ENCODE data around the gene PVRIG.
"Not testable (repeated sequence)": the region's sequence is repeated elsewhere in the genome, so short reads cannot be mapped to it uniquely, and the experiment has no call there.

The PVRIG gene

GRCh38 chr7:100248483-100248882 lies 28.7 kb downstream of the PVRIG start:
- no peak overlapping the region for H2BK15ac ChIP-seq (ENCODE audit: low read depth, poor library complexity, severe bottlenecking)
- H3K4me3 ChIP-seq (ENCODE audit: insufficient read depth in 1 of 2, low read depth in 1 of 2, low read length in 2 of 2): no peak overlapping the region
- no peak overlapping the region for H3K23ac ChIP-seq (ENCODE audit: low read length in 2 of 2)
- no peak overlapping the region for H2BK12ac ChIP-seq (ENCODE audit: low read length in 2 of 2)
- H3K18ac ChIP-seq (ENCODE audit: low read depth in 1 of 2, low read length in 2 of 2): no peak overlapping the region
- no peak overlapping the region for H4K8ac ChIP-seq (ENCODE audit: low read length)
- no peak overlapping the region for H3K14ac ChIP-seq (ENCODE audit: low read length in 2 of 2)
- H3K4me2 ChIP-seq (ENCODE audit: low read length, poor library complexity, severe bottlenecking): no peak overlapping the region
- H2AFZ ChIP-seq (ENCODE audit: low read depth, low read length): no peak overlapping the region
- no peak overlapping the region for H3K27ac ChIP-seq (ENCODE audit: low read length, poor library complexity, severe bottlenecking)
- H3K36me3 ChIP-seq (ENCODE audit: control insufficient read depth in 1 of 2, insufficient read depth in 2 of 2, low read depth in 1 of 2, low read length in 2 of 2): no peaks in the 10 kb centered on the region
- peaks cover 18% of the 10 kb centered on the region for H3K4me1 ChIP-seq (ENCODE audit: control insufficient read depth, insufficient read depth, low read depth, low read length)
- H2BK120ac ChIP-seq (ENCODE audit: low read depth, low read length): no peak overlapping the region
- H3K79me1 ChIP-seq (replicated peaks; ENCODE audit: low read length, poor library complexity, severe bottlenecking): peaks cover 20% of the 10 kb centered on the region
- H3K4ac ChIP-seq (ENCODE audit: low read depth in 1 of 2, low read length in 2 of 2): no peak overlapping the region
- H3K9me3 ChIP-seq (ENCODE audit: control insufficient read depth, low read length): no peaks in the 10 kb centered on the region
- H2AK5ac ChIP-seq (ENCODE audit: low read length, severe bottlenecking): no peak overlapping the region
- 93% methylated on average over 10 of the region's 10 CpGs for WGBS
- no peak overlapping the region for H4K91ac ChIP-seq (ENCODE audit: low read length)
- no peak for DNase-seq
- no peak overlapping the region for H3K9ac ChIP-seq (ENCODE audit: low read length)
- H2BK5ac ChIP-seq (ENCODE audit: low read depth, low read length, poor library complexity, severe bottlenecking): no peak overlapping the region
- H3K27me3 ChIP-seq (ENCODE audit: control insufficient read depth in 1 of 2, insufficient read depth in 1 of 2, low read length in 2 of 2): peaks cover 0 to 5% of the 10 kb centered on the region in 2 experiments

DNA sequence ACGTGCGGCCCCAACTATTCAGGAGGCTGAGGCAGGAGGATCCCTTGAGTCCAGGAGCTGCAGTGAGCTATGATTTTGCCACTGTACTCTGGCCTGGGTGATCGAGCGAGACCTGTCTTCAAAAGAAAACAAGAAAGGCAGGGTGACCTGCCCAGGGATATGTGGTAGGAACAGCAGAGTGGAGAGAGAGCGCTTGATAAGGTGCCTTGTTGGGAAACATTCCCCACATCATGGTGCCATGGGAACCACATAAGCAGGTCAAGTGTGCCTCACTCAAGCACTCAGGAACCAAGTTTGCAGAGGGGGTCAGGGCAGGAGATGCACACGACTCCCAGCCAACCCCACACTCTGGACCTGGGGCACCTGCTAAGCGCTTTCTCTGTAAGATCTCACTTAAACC lies 37.3 kb downstream of the PVRIG start:
- Histone ChIP-seq H3K4me1 (ENCODE audit: control insufficient read depth, insufficient read depth, low read depth, low read length) (no peaks in the 10 kb centered on the region), H3K14ac (ENCODE audit: low read length in 2 of 2) (no peak overlapping the region), H3K4me2 (ENCODE audit: low read length, poor library complexity, severe bottlenecking) (no peak overlapping the region), H2AK5ac (ENCODE audit: low read length, severe bottlenecking) (no peak overlapping the region), H4K91ac (ENCODE audit: low read length) (no peak overlapping the region), H2BK12ac (ENCODE audit: low read length in 2 of 2) (no peak overlapping the region), H3K4me3 (ENCODE audit: insufficient read depth in 1 of 2, low read depth in 1 of 2, low read length in 2 of 2) (no peak overlapping the region), H3K4ac (ENCODE audit: low read depth in 1 of 2, low read length in 2 of 2) (no peak overlapping the region), H2BK5ac (ENCODE audit: low read depth, low read length, poor library complexity, severe bottlenecking) (no peak overlapping the region), H3K79me1 (replicated peaks; ENCODE audit: low read length, poor library complexity, severe bottlenecking) (peaks cover 32% of the 10 kb centered on the region), H3K23ac (ENCODE audit: low read length in 2 of 2) (no peak overlapping the region), H3K9ac (ENCODE audit: low read length) (no peak overlapping the region), H3K9me3 (ENCODE audit: control insufficient read depth, low read length) (no peaks in the 10 kb centered on the region), H2BK15ac (ENCODE audit: low read depth, poor library complexity, severe bottlenecking) (no peak overlapping the region), H4K8ac (ENCODE audit: low read length) (no peak overlapping the region), H2AFZ (ENCODE audit: low read depth, low read length) (no peak overlapping the region), H3K18ac (ENCODE audit: low read depth in 1 of 2, low read length in 2 of 2) (no peak overlapping the region), H3K36me3 (ENCODE audit: control insufficient read depth in 1 of 2, insufficient read depth in 2 of 2, low read depth in 1 of 2, low read length in 2 of 2) (peaks cover 0 to 11% of the 10 kb centered on the region in 2 experiments), H2BK120ac (ENCODE audit: low read depth, low read length) (no peak overlapping the region), H3K27ac (ENCODE audit: low read length, poor library complexity, severe bottlenecking) (no peak overlapping the region), H3K27me3 (ENCODE audit: control insufficient read depth in 1 of 2, insufficient read depth in 1 of 2, low read length in 2 of 2) (no peaks in the 10 kb centered on the region)
- no peak for DNase-seq
- 95% methylated on average over 7 of the region's 7 CpGs for WGBS

DNA sequence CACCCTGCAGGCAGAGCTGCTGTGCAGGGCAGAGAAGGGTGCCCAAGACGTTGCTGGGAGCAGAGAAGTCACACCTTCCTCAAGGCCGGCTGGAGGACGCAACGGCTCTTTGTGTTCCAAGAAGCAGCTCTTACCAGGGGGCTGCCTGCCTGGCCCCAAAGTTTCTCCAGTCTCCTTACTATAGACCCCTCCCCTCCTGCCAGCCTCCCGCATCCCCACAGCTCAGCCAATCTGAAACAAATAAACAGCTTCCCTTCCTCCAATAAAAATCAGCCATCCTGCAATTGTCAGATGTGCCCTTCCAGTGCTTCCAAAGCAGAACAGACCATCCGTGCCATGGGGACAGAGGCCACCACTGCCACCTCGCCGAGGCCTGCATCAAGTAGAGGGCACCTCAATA lies 40.2 kb downstream of the PVRIG start:
- not testable (repeated sequence) for H2BK12ac ChIP-seq (ENCODE audit: low read length in 2 of 2); H3K23ac ChIP-seq (ENCODE audit: low read length in 2 of 2); H3K9me3 ChIP-seq (ENCODE audit: control insufficient read depth, low read length); H3K4me3 ChIP-seq (ENCODE audit: insufficient read depth in 1 of 2, low read depth in 1 of 2, low read length in 2 of 2); H4K8ac ChIP-seq (ENCODE audit: low read length); H2AK5ac ChIP-seq (ENCODE audit: low read length, severe bottlenecking); H3K27me3 ChIP-seq (ENCODE audit: control insufficient read depth in 1 of 2, insufficient read depth in 1 of 2, low read length in 2 of 2); H3K4me2 ChIP-seq (ENCODE audit: low read length, poor library complexity, severe bottlenecking); H2BK15ac ChIP-seq (ENCODE audit: low read depth, poor library complexity, severe bottlenecking); H3K4me1 ChIP-seq (ENCODE audit: control insufficient read depth, insufficient read depth, low read depth, low read length); H2AFZ ChIP-seq (ENCODE audit: low read depth, low read length); DNase-seq; H3K27ac ChIP-seq (ENCODE audit: low read length, poor library complexity, severe bottlenecking); H3K14ac ChIP-seq (ENCODE audit: low read length in 2 of 2); H3K4ac ChIP-seq (ENCODE audit: low read depth in 1 of 2, low read length in 2 of 2); H3K18ac ChIP-seq (ENCODE audit: low read depth in 1 of 2, low read length in 2 of 2); H3K9ac ChIP-seq (ENCODE audit: low read length); H2BK5ac ChIP-seq (ENCODE audit: low read depth, low read length, poor library complexity, severe bottlenecking); H2BK120ac ChIP-seq (ENCODE audit: low read depth, low read length); H4K91ac ChIP-seq (ENCODE audit: low read length)
- peaks cover 42% of the 10 kb centered on the region for H3K79me1 ChIP-seq (replicated peaks; ENCODE audit: low read length, poor library complexity, severe bottlenecking)
- 86% methylated on average over 8 of the region's 8 CpGs for WGBS
- H3K36me3 ChIP-seq (ENCODE audit: control insufficient read depth in 1 of 2, insufficient read depth in 2 of 2, low read depth in 1 of 2, low read length in 2 of 2): peaks cover 0 to 17% of the 10 kb centered on the region in 2 experiments

- H3K9me3 ChIP-seq (ENCODE audit: control insufficient read depth, low read length); H4K8ac ChIP-seq (ENCODE audit: low read length); H2BK5ac ChIP-seq (ENCODE audit: low read depth, low read length, poor library complexity, severe bottlenecking); H2AK5ac ChIP-seq (ENCODE audit: low read length, severe bottlenecking); H2AFZ ChIP-seq (ENCODE audit: low read depth, low read length); H3K4me2 ChIP-seq (ENCODE audit: low read length, poor library complexity, severe bottlenecking); H3K9ac ChIP-seq (ENCODE audit: low read length); H3K4me1 ChIP-seq (ENCODE audit: control insufficient read depth, insufficient read depth, low read depth, low read length); H3K4me3 ChIP-seq (ENCODE audit: insufficient read depth in 1 of 2, low read depth in 1 of 2, low read length in 2 of 2); H2BK12ac ChIP-seq (ENCODE audit: low read length in 2 of 2); H3K36me3 ChIP-seq (ENCODE audit: control insufficient read depth in 1 of 2, insufficient read depth in 2 of 2, low read depth in 1 of 2, low read length in 2 of 2); DNase-seq; H2BK120ac ChIP-seq (ENCODE audit: low read depth, low read length); H3K4ac ChIP-seq (ENCODE audit: low read depth in 1 of 2, low read length in 2 of 2); H3K18ac ChIP-seq (ENCODE audit: low read depth in 1 of 2, low read length in 2 of 2); H3K27ac ChIP-seq (ENCODE audit: low read length, poor library complexity, severe bottlenecking); H3K14ac ChIP-seq (ENCODE audit: low read length in 2 of 2); H4K91ac ChIP-seq (ENCODE audit: low read length); H3K23ac ChIP-seq (ENCODE audit: low read length in 2 of 2); H3K27me3 ChIP-seq (ENCODE audit: control insufficient read depth in 1 of 2, insufficient read depth in 1 of 2, low read length in 2 of 2); H2BK15ac ChIP-seq (ENCODE audit: low read depth, poor library complexity, severe bottlenecking): not testable (repeated sequence)
- peaks cover 40% of the 10 kb centered on the region for H3K79me1 ChIP-seq (replicated peaks; ENCODE audit: low read length, poor library complexity, severe bottlenecking)
- 100% methylated on average over 1 of the region's 4 CpGs for WGBS
Observed at GRCh38 chr7:100262896-100263295, 43.1 kb downstream of the PVRIG start.

Measured in mesenchymal stem cell (in vitro differentiated cells and primary cell).